IMR-90 (cell line): Measurements from ENCODE around the gene KDM2B. TPM values are rescaled to one million over a fixed set of nuclear protein-coding genes. Genes with fewer than 3 reads are reported as not detected.

Experiments
- ATAC-seq: fragments of 200-7000 bp; cut with Tn5 transposase; 2 replicates; pipeline ENCODE4 v1.9.1; 2020; ENCODE audit warnings: low read depth, mild to moderate bottlenecking, moderate library complexity
- BruUV-seq: library from RNA; stranded (reverse); fragments of 400-500 nt; replicated peaks from 2 replicates; lab custom pipeline; 2021; lab: Mats Ljungman, UMichigan
- CTCF ChIA-PET: fragments of 300-600 bp; formaldehyde crosslinking; extraction: SDS; loops from one replicate; lab custom pipeline; 2021; ENCODE audit warnings: antibody characterized with exemption; lab: Yijun Ruan, JAX
- POLR2A ChIA-PET: fragments of 300-600 bp; sonication (Branson Sonifier 250); formaldehyde crosslinking; loops from one replicate; lab custom pipeline; 2022; ENCODE audit warnings: antibody characterized with exemption; ENCODE audit not compliant: unreplicated experiment; lab: Charles Lee
- DNase-seq: peaks from one replicate; pipeline ENCODE4 v3.0.0; 2013
- H2AFZ ChIP-seq: replicated peaks from 2 replicates; pipeline ENCODE3; 2013; ENCODE audit warnings: low read length, mild to moderate bottlenecking; ENCODE audit not compliant: poor library complexity
- H2AK5ac ChIP-seq: 2 replicates; pipeline ENCODE4 v1.6.1; 2013; ENCODE audit warnings: low read depth, low read length, inconsistent platforms
- H2AK9ac ChIP-seq: replicated peaks from 2 replicates; pipeline ENCODE3; 2013; ENCODE audit warnings: mild to moderate bottlenecking, low read depth, low read length, moderate library complexity; ENCODE audit not compliant: poor library complexity
- H2BK120ac ChIP-seq: 2 replicates; pipeline ENCODE4 v1.6.1; 2013; ENCODE audit warnings: low read depth, low read length, inconsistent platforms
- H2BK15ac ChIP-seq: 3 replicates; pipeline ENCODE4 v1.6.1; 2013; ENCODE audit warnings: low read depth, low read length, inconsistent platforms
- H2BK20ac ChIP-seq: 2 replicates; pipeline ENCODE4 v1.6.1; 2013; ENCODE audit warnings: low read depth, mild to moderate bottlenecking, inconsistent platforms, low read length, moderate library complexity
- H2BK5ac ChIP-seq: 2 replicates; pipeline ENCODE4 v1.6.1; 2013; ENCODE audit warnings: mild to moderate bottlenecking, low read depth, low read length, inconsistent platforms; ENCODE audit not compliant: poor library complexity, severe bottlenecking
- H3K14ac ChIP-seq: replicated peaks from 2 replicates; pipeline ENCODE4 v1.6.1; 2013; ENCODE audit warnings: low read depth, low read length, inconsistent platforms
- H3K18ac ChIP-seq: 2 replicates; pipeline ENCODE4 v1.6.1; 2013; ENCODE audit warnings: low read depth, low read length, control low read depth
- H3K23ac ChIP-seq: 2 replicates; pipeline ENCODE4 v1.6.1; 2013; ENCODE audit warnings: low read depth, low read length, inconsistent platforms
- H3K27ac ChIP-seq: 2 replicates; pipeline ENCODE4 v1.5.1; 2013; ENCODE audit warnings: mild to moderate bottlenecking, control low read depth, low read length; ENCODE audit not compliant: insufficient read depth
- H3K27me3 ChIP-seq: 2 replicates; pipeline ENCODE4 v1.6.1; 2013; ENCODE audit warnings: low read length; ENCODE audit not compliant: control insufficient read depth, insufficient read depth
- H3K36me3 ChIP-seq: 2 replicates; pipeline ENCODE4 v1.6.1; 2013; ENCODE audit warnings: low read length, mixed read lengths; ENCODE audit not compliant: control insufficient read depth, insufficient read depth
- H3K4ac ChIP-seq: 2 replicates; pipeline ENCODE4 v1.6.1; 2013; ENCODE audit warnings: low read depth, low read length, inconsistent platforms
- H3K4me1 ChIP-seq: 2 replicates; pipeline ENCODE4 v1.6.1; 2013; ENCODE audit warnings: low read length, mixed read lengths; ENCODE audit not compliant: control insufficient read depth, insufficient read depth
- H3K4me2 ChIP-seq: 2 replicates; pipeline ENCODE4 v1.6.1; 2013; ENCODE audit warnings: low read depth, mild to moderate bottlenecking, control low read depth, low read length, moderate library complexity
- H3K4me3 ChIP-seq: 2 replicates; pipeline ENCODE4 v1.5.1; 2013; ENCODE audit warnings: low read depth, mild to moderate bottlenecking, control low read depth, low read length, moderate library complexity; ENCODE audit not compliant: insufficient read depth
- H3K56ac ChIP-seq: 2 replicates; pipeline ENCODE4 v1.6.1; 2013; ENCODE audit warnings: low read length, inconsistent platforms; ENCODE audit not compliant: insufficient read depth; ENCODE audit errors: extremely low read depth
- H3K79me1 ChIP-seq, 2 experiments: 2 replicates each; pipeline ENCODE4 v1.6.1; 2013; ENCODE audit warnings: low read length in 2 of 2, inconsistent platforms in 1 of 2, low read depth in 1 of 2
- H3K9ac ChIP-seq: 2 replicates; pipeline ENCODE4 v1.6.1; 2013; ENCODE audit warnings: low read depth, low read length, control low read depth
- H3K9me1 ChIP-seq: 2 replicates; pipeline ENCODE4 v1.6.1; 2013; ENCODE audit warnings: low read length, inconsistent platforms; ENCODE audit not compliant: insufficient read depth
- H3K9me3 ChIP-seq: 2 replicates; pipeline ENCODE4 v1.6.1; 2013; ENCODE audit warnings: low read length; ENCODE audit not compliant: control insufficient read depth, insufficient read depth
- H4K20me1 ChIP-seq: 2 replicates; pipeline ENCODE4 v1.6.1; 2013; ENCODE audit warnings: low read length, inconsistent platforms; ENCODE audit not compliant: insufficient read depth
- H4K5ac ChIP-seq: 2 replicates; pipeline ENCODE4 v1.6.1; 2013; ENCODE audit warnings: mild to moderate bottlenecking, low read depth, low read length, control low read depth
- H4K8ac ChIP-seq, 2 experiments: 2 replicates each; pipeline ENCODE4 v1.6.1; 2013; ENCODE audit warnings: low read depth in 2 of 2, low read length in 2 of 2, control low read depth in 1 of 2, inconsistent platforms in 1 of 2
- H4K91ac ChIP-seq: 2 replicates; pipeline ENCODE4 v1.6.1; 2013; ENCODE audit warnings: low read depth, low read length, inconsistent platforms; ENCODE audit not compliant: insufficient read depth
- BHLHE40 ChIP-seq: fragments of 150-350 bp; IDR thresholded peaks from 2 replicates; pipeline ENCODE4 v1.6.1; 2016; ENCODE audit warnings: mild to moderate bottlenecking, low read depth, low read length
- CEBPB ChIP-seq: IDR thresholded peaks from 2 replicates; pipeline ENCODE4 v1.6.1; 2012; ENCODE audit warnings: low read depth, low read length, improper control_type of control experiment
- CHD1 ChIP-seq: IDR thresholded peaks from 2 replicates; pipeline ENCODE4 v1.6.1; 2012; ENCODE audit warnings: low read depth, low read length, improper control_type of control experiment
- CTCF ChIP-seq: conservative IDR thresholded peaks from 2 replicates; pipeline ENCODE4 v1.5.1; 2012; ENCODE audit warnings: mild to moderate bottlenecking, low read depth, low read length, improper control_type of control experiment
- FOS ChIP-seq: fragments of 150-350 bp; IDR thresholded peaks from 2 replicates; pipeline ENCODE4 v1.6.1; 2016; ENCODE audit warnings: low read depth, low read length
- MAFK ChIP-seq: IDR thresholded peaks from 2 replicates; pipeline ENCODE4 v1.6.1; 2012; ENCODE audit warnings: low read depth, low read length, improper control_type of control experiment
- MXI1 ChIP-seq: IDR thresholded peaks from 2 replicates; pipeline ENCODE4 v1.6.1; 2012; ENCODE audit warnings: low read depth, mild to moderate bottlenecking, low read length, moderate library complexity, borderline replicate concordance
- NFE2L2 ChIP-seq: fragments of 150-350 bp; IDR thresholded peaks from 2 replicates; pipeline ENCODE4 v1.6.1; 2016; ENCODE audit warnings: low read depth, mild to moderate bottlenecking, low read length
- POLR2A ChIP-seq: IDR thresholded peaks from 2 replicates; pipeline ENCODE4 v1.6.1; 2012; ENCODE audit warnings: mild to moderate bottlenecking, low read depth, low read length
- RAD21 ChIP-seq: IDR thresholded peaks from 2 replicates; pipeline ENCODE4 v1.6.1; 2012; ENCODE audit warnings: low read length, improper control_type of control experiment
- RCOR1 ChIP-seq: IDR thresholded peaks from 2 replicates; pipeline ENCODE4 v1.6.1; 2012; ENCODE audit warnings: mild to moderate bottlenecking, low read length, improper control_type of control experiment; ENCODE audit not compliant: insufficient replicate concordance
- RFX5 ChIP-seq: IDR thresholded peaks from 2 replicates; pipeline ENCODE4 v1.8.0; 2012; ENCODE audit warnings: low read depth, mild to moderate bottlenecking, low read length, moderate library complexity
- SMC3 ChIP-seq: fragments of 150-350 bp; IDR thresholded peaks from 2 replicates; pipeline ENCODE4 v1.6.1; 2016; ENCODE audit warnings: low read depth, mild to moderate bottlenecking, antibody characterized with exemption, low read length, moderate library complexity
- WGBS, 2 experiments: methylation state at CpG; one replicate each; pipeline versions ENCODE4 v1.1.5 to v1.1.7; 2013; ENCODE audit warnings: missing lambda C conversion rate in 2 of 2; ENCODE audit not compliant: insufficient read length in 1 of 2; ENCODE audit errors: extremely low coverage in 2 of 2; 5-methylcytosine and 5-hydroxymethylcytosine counted together
- dilution Hi-C: fragments of 300-500 bp; cut with HindIII; formaldehyde crosslinking; loops from one replicate; pipeline ENCODE4 v1.14.3; 2018; ENCODE audit warnings: low sequenced_read_pairs; ENCODE audit not compliant: unreplicated experiment
- in situ Hi-C: fragments of 300-500 bp; cut with MboI; formaldehyde crosslinking; loops from 3 replicates; pipeline ENCODE4 v1.14.3; 2019; ENCODE audit warnings: low sequenced_read_pairs, inconsistent platforms, mixed read lengths
- intact Hi-C: fragments of 100-400 bp; cut with micrococcal nuclease; formaldehyde crosslinking; loops from 2 replicates; pipeline ENCODE4 v1.10.0; 2022
- polyA plus RNA-seq, 3 experiments: library from polyadenylated mRNA; depleted of rRNA; stranded (reverse); fragments of >200 nt; gene quantifications; 2 replicates each; pipeline ENCODE4 v1.2.3, GENCODE V29; 2012; ENCODE audit warnings: low replicate concordance in 1 of 3
- total RNA-seq: library from RNA; depleted of rRNA; stranded (reverse); fragments of >200 nt; gene quantifications from 2 replicates; pipeline ENCODE4 v1.2.3, GENCODE V29; 2012
- TF ChIP-seq, protein P1 (sequence below): fragments of 150-350 bp; IDR thresholded peaks from 2 replicates; pipeline ENCODE4 v1.6.1; 2017; ENCODE audit warnings: mild to moderate bottlenecking, antibody characterized with exemption, low read length, low read depth

KDM2B gene
- total and polyA plus RNA-seq, 2 of the 4 experiments (the other 2 are of a cell fraction): 22.6 to 24.2 TPM

DNA sequence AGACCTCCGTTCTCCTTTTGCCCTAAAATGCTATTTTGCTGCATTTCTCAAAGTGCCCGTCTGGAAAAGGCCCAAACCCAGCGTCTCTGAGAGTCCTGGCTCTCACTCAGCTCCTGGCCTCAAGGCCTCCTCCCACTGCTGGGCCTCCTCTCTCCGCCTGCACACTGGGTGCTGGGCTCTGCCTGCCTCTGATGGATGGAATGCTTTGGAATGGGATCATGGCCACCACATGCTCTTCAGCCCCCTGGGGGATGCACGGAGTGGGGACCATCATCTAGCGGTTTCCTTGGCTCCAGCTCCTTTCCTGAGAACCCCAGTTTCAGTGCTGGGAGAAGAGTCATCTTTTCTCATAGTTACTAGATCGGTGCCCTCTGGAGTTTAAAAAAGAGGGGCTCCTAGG is 65.2 kb downstream of the KDM2B start:
- H3K4ac ChIP-seq: no peak overlapping the region
- dilution Hi-C loops: no loop called here
- H4K20me1 ChIP-seq: no peaks in the 10 kb centered on the region
- no peak overlapping the region for H2AK9ac ChIP-seq
- ATAC-seq: no peak
- peaks cover 3% of the 10 kb centered on the region; the same call in 1 of the 2 replicates for H3K9me1 ChIP-seq
- H2BK15ac ChIP-seq: no peak overlapping the region
- no peak overlapping the region for H3K4me3 ChIP-seq
- H4K8ac ChIP-seq: no peak overlapping the region
- no TSS peak for BruUV-seq
- CTCF ChIA-PET: interaction anchor here (0.7 kb wide), 1 partner anchor 16 kb away, joined by 3 read pairs; no protein-coding TSS in a partner anchor
- WGBS, 2 experiments: 80% methylated on average over 1 of the region's 7 CpGs; no CpG with 5 or more reads in 1 of the 2 experiments
- no peak overlapping the region for H4K91ac ChIP-seq
- in situ Hi-C loops: no loop called here
- no peak overlapping the region for H2AFZ ChIP-seq
- peaks cover 0 to 8% of the 10 kb centered on the region in 2 experiments; a peak in 1 of 4 replicates for H3K79me1 ChIP-seq
- no peak overlapping the region for H2AK5ac ChIP-seq
- H3K23ac ChIP-seq: no peak overlapping the region
- no peak overlapping the region for H3K14ac ChIP-seq
- intact Hi-C loops: no loop called here
- no peak overlapping the region for H4K5ac ChIP-seq
- no peak overlapping the region for H2BK5ac ChIP-seq
- peaks cover 25% of the 10 kb centered on the region for H3K36me3 ChIP-seq
- no peaks in the 10 kb centered on the region; the same call in 1 of the 2 replicates for H3K4me1 ChIP-seq
- TF ChIP-seq MXI1: no peak
- TF ChIP-seq SMC3: no peak
- TF ChIP-seq RFX5: no peak
- no peak for TF ChIP-seq CTCF
- no peak for TF ChIP-seq RAD21
- no peak for TF ChIP-seq MAFK
- no peak for TF ChIP-seq CEBPB
- TF ChIP-seq FOS: no peak
- no peak for TF ChIP-seq RCOR1
- TF ChIP-seq CHD1: no peak
- TF ChIP-seq BHLHE40: no peak
- no peak for TF ChIP-seq NFE2L2
- TF ChIP-seq, protein P1, sequence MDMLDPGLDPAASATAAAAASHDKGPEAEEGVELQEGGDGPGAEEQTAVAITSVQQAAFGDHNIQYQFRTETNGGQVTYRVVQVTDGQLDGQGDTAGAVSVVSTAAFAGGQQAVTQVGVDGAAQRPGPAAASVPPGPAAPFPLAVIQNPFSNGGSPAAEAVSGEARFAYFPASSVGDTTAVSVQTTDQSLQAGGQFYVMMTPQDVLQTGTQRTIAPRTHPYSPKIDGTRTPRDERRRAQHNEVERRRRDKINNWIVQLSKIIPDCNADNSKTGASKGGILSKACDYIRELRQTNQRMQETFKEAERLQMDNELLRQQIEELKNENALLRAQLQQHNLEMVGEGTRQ: no peak
- no peak for TF ChIP-seq POLR2A
- H3K4me2 ChIP-seq: no peak overlapping the region
- H3K27me3 ChIP-seq: no peaks in the 10 kb centered on the region
- H3K9ac ChIP-seq: no peak overlapping the region
- H2BK120ac ChIP-seq: no peak overlapping the region
- H3K27ac ChIP-seq: no peak overlapping the region
- no peak overlapping the region for H2BK20ac ChIP-seq
- H3K18ac ChIP-seq: no peak overlapping the region
- H3K56ac ChIP-seq: no peak overlapping the region
- POLR2A ChIA-PET: no interaction called here
- H3K9me3 ChIP-seq: no peaks in the 10 kb centered on the region
- no peak for DNase-seq
